Measurements from ENCODE around the gene CCDC102B. TPM values are rescaled to one million over a fixed set of nuclear protein-coding genes. Genes with fewer than 3 reads are reported as not detected.

CCDC102B gene
- total RNA-seq, 3 donors from 2014 or later: 0.82 to 1.5 (median 1.3) TPM

DNA sequence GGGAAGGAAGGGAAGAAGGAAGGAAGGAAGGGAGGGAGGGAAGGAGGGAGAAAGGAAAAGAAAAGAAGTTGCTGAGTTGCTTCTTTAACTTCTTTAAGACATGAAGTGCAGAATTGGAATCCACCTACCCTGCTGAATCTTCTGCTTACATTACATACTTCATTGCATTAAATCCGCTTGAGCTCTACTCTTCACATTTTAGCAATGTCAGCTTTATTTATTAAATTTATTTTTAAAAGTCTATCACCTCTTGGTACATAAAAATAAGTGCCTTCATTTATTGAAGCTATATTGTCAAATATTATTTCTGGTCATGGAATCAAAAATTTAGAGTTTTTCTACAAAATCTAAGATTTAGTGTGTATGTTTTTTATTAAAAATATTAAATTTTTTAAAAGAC, 284.6 kb downstream of the CCDC102B start:
- H3K9me3 Mint-ChIP-seq: peaks cover 1% of the 10 kb centered on the region
- ATAC-seq (no peak), DNase-seq (no peak)
- no peaks in the 10 kb centered on the region for H3K27me3 Mint-ChIP-seq (ENCODE audit: low read depth)
- no peaks in the 10 kb centered on the region for H3K36me3 Mint-ChIP-seq (ENCODE audit: insufficient read depth)
- H3K4me3 Mint-ChIP-seq: no peak overlapping the region
- no peaks in the 10 kb centered on the region for H3K4me1 Mint-ChIP-seq (ENCODE audit: low read depth)

DNA sequence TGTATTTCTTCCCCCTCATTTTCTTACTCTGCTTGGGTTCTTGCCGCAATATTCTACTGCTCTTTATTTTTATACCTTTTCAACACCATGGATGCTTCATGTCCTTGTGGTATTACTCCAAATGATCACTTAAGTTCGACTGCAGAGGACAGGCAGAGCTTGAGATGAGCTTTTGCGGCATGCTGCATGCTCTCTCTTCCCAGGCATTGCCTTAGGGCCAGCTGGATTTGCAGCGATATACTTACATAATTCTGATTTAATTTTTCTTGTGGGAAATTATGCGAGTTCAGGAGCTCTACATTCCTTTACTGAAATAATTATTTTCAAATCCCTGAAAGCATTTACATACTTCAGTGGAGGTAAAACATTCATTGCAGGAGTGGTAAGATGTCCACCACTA, 288.1 kb downstream of the CCDC102B start:
- H3K36me3 Mint-ChIP-seq (ENCODE audit: insufficient read depth): no peaks in the 10 kb centered on the region
- no peak for DNase-seq
- H3K27me3 Mint-ChIP-seq (ENCODE audit: low read depth): no peaks in the 10 kb centered on the region
- ATAC-seq: no peak
- no peaks in the 10 kb centered on the region for H3K4me1 Mint-ChIP-seq (ENCODE audit: low read depth)
- no peak overlapping the region for H3K4me3 Mint-ChIP-seq
- no peaks in the 10 kb centered on the region for H3K9me3 Mint-ChIP-seq

DNA sequence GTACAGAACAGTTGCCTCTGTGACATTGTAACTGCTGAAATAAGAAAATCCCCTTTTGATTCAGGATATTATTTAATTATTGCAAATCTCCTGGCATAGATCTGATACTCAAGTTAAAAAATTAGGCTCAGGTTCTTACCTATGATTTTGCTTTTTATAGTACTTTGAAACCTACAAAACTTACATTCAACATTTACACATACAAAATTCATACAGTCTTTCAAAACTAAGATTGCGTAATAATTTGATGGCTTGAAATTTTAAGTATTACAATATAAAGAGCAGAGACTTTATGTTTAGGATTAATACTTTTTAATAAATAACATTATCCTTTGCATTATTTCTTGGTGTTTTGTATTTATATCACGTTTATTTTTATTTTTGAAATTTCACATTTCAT, 291.1 kb downstream of the CCDC102B start:
- H3K4me1 Mint-ChIP-seq (ENCODE audit: low read depth): no peaks in the 10 kb centered on the region
- DNase-seq (no peak), ATAC-seq (no peak)
- no peaks in the 10 kb centered on the region for H3K27me3 Mint-ChIP-seq (ENCODE audit: low read depth)
- no peaks in the 10 kb centered on the region for H3K9me3 Mint-ChIP-seq
- no peak overlapping the region for H3K4me3 Mint-ChIP-seq
- H3K36me3 Mint-ChIP-seq (ENCODE audit: insufficient read depth): no peaks in the 10 kb centered on the region

DNA sequence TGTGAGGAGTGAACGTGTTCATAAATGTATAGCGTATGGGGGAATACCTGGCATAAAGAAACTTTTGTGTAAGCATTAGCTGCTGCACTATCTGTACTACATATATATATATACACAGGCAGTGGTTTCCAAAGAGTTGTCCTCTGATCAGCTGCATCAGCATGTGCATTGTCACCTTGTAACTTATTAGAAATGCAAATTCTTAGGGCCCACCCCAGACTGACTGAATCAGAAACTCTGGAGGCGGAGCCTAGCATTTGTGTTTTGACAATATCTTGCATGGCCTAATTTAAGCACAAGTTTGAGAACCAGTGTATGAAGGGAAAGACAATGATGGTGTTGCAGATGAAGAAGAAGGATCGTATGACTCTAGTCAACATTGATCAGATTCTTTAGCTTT, 299.5 kb downstream of the CCDC102B start:
- H3K36me3 Mint-ChIP-seq (ENCODE audit: insufficient read depth): no peaks in the 10 kb centered on the region
- ATAC-seq: no peak

DNA sequence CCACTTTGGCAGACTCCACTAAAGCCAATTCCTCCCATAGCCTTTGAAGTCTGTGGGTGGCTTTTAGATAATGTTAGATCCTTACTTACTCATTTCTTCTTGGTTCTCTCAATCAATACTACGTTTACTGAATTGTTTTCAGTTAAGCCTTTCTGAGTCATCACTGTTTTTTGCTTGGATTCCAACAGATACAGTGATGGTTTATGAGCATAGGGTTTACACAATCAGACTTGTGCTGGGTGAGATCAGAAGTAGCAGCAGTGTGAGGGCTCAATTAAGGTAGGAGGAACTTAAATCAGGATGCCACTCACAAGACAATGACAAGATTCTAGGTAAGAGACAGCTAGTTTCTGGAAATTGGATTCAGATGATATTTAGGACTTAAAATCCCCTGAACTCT, 305.1 kb downstream of the CCDC102B start:
- Mint-ChIP-seq H3K4me3 (no peak overlapping the region), H3K27me3 (ENCODE audit: low read depth) (no peaks in the 10 kb centered on the region), H3K9me3 (no peaks in the 10 kb centered on the region), H3K36me3 (ENCODE audit: insufficient read depth) (no peaks in the 10 kb centered on the region), H3K4me1 (ENCODE audit: low read depth) (no peaks in the 10 kb centered on the region)
- DNase-seq (no peak), ATAC-seq (no peak)

More for the DNA sequence above, 299.5 kb downstream of the CCDC102B start:
- H3K4me1 Mint-ChIP-seq (ENCODE audit: low read depth): no peaks in the 10 kb centered on the region
- no peaks in the 10 kb centered on the region for H3K9me3 Mint-ChIP-seq
- no peaks in the 10 kb centered on the region for H3K27me3 Mint-ChIP-seq (ENCODE audit: low read depth)
- H3K4me3 Mint-ChIP-seq: no peak overlapping the region
- no peak for DNase-seq

Other genes with a start within 250 kb of the CCDC102B start
- 10 to 100 TPM; 38.9 to 41.7 (median 39.3) TPM for gene TMX3, start 83.0 kb upstream of the CCDC102B start, total RNA-seq

Measured in activated T-cell treated with anti-CD3 and anti-CD28 coated beads, Interleukin-2, amount 50 U/mL, for 4 hours (primary cell).